T-helper 22 cell (primary cell): Measurements from ENCODE around the gene TEPSIN.

Experiments
- DNase-seq: peaks from one replicate; pipeline ENCODE4 v3.0.0-alpha.2; 2020; ENCODE audit warnings: low read depth

Gene TEPSIN

GRCh38 chr17:81270279-81270678, 31.4 kb upstream of the TEPSIN start:
- DNase-seq, result no peak

- DNase-seq, result no peak
Observed at GRCh38 chr17:81267390-81268067, 28.7 kb upstream of the TEPSIN start.

GRCh38 chr17:81265576-81265975, 26.7 kb upstream of the TEPSIN start:
- no peak for DNase-seq

DNA sequence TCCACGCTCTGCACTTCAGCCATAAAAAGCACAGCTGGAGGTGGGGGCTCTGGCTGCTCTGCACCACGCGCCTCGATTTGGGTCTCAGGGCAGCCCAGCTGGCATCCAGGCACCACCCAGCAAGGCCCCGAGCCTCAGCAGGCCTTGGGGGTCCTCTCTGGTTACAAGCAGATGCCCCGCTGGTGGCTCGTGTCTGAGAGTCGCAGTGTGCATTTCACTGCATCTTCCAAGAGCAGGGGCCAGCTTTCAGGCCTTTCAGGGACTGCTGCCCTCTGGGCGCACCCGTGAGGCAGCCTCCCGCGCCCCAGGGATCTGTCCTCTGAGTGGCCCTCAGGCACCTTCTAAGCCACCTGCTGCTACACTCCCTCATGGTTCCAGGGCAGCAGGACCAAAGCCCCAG, 25.8 kb upstream of the TEPSIN start:
- DNase-seq, result no peak

GRCh38 chr17:81263371-81264181, 24.7 kb upstream of the TEPSIN start:
- DNase-seq, result no peak

DNA sequence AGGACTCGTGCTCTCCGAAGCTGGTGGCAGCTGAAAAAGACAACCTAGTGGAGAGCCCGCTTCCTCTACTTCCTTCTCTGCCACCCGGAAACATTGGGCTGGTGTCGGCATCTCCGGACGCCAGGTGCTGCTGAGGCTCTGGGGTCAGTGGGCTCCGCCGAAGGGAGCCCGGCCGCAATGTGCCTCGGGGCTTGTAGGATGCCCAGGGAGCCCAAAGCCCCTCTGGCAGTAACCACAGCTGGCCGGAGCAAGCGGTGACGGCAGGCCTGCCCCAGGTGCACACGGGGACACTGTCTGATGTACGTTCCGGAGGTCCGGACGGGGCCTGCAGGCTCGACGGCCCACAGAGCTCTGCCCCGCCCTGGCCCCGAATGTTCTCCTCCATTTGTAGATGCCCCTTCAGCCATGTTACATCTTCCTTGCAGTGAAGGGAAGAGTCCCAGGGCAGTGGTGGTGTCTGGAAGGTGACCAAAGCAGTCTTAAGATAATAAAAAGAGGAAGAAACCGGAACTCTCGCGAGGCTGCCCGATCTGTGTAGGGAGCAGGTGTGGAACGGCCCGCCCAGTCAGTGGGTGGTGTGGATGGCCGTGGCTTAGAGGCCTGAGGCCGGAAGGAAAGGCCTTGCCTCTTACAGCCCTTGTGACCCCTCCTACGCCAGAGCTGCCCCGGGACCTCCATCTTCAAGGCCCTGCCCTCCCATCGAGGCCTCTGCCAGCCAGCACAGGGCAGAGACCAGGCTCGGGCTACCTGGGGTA, 22.9 kb upstream of the TEPSIN start:
- no peak for DNase-seq

DNA sequence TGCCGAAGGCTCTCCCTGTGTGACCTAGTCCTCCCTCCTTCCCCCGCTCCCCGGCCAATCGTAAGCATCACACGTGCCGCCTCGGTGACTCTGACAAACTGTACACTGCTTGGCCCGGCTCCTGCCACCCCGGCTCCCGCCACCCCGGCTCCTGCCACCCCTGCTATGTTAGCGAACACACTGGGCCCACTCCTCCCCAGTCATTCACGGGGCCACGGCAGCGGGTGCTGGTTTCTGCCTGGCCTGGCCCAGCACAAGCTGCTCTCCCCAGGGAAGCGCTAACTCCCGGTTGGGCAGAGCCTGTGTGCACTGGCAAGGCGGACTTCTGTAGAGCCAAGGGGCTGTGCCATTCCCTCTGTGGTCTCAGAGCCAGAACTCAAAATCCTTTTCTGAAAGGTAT, 22.2 kb upstream of the TEPSIN start:
- no peak for DNase-seq

GRCh38 chr17:81260641-81261040, 21.8 kb upstream of the TEPSIN start:
- no peak for DNase-seq

DNA sequence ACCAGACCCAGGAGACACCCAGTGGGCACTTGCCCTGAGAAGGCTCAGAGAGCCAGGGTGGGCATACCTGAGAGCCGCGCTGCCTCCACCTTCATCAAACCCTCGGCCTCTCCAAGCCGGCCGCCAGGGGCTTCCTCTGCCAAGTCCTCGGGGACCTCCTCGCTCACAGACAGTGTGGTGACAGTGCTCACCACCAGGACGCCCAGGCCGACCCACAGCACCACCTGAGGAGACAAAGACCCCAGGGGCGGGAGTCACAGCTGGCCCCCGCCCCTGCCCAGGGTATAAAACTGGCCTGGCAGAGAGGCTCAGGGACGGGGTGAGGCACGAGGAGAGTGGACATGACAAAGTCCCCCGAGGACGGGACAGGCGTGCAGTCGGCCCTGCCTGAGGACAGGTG, 21.3 kb upstream of the TEPSIN start:
- DNase-seq, result no peak

- no peak for DNase-seq
Observed at GRCh38 chr17:81259058-81259605, 20.3 kb upstream of the TEPSIN start.

DNA sequence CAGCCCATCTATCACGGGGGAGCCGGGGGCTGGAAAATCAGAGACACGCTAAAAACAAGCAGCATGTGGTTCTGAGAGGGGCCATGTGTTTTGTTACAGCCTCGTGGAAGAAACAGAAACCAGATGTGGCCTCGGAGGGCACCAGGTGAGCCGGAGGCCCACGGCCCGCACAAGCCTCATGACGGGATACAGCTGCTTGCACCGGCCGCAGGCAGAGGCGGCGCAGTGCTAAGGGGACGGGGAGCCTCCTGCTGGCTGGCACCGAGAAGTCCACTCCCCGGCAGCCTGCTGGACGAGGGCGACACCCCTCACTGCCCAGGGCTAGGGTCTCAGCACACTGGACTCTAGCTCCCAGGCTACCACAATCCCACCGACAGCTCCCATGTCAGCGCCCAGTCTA, 19.4 kb upstream of the TEPSIN start:
- no peak for DNase-seq

- DNase-seq, result no peak
Observed at GRCh38 chr17:81257533-81257932, 18.7 kb upstream of the TEPSIN start.

DNA sequence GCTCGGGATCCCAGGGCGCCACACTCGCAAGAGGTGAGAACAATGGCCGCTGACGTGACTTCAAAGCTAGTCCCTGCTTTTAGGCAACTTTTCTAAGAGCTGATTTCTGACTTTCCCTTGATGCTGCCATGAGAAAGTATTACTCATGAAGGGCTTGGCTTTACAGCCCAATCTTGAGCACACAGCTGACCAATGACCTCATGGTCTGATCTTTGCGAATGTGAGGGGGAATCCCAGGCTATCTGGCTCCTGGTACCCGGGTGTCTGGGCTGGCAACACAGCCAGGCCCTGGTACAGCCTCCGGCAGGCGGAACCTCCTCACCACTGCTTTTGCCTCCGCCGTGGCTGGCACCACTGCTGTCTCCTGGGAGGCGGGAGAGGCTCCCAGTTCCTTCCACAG, 17.8 kb upstream of the TEPSIN start:
- no peak for DNase-seq

DNA sequence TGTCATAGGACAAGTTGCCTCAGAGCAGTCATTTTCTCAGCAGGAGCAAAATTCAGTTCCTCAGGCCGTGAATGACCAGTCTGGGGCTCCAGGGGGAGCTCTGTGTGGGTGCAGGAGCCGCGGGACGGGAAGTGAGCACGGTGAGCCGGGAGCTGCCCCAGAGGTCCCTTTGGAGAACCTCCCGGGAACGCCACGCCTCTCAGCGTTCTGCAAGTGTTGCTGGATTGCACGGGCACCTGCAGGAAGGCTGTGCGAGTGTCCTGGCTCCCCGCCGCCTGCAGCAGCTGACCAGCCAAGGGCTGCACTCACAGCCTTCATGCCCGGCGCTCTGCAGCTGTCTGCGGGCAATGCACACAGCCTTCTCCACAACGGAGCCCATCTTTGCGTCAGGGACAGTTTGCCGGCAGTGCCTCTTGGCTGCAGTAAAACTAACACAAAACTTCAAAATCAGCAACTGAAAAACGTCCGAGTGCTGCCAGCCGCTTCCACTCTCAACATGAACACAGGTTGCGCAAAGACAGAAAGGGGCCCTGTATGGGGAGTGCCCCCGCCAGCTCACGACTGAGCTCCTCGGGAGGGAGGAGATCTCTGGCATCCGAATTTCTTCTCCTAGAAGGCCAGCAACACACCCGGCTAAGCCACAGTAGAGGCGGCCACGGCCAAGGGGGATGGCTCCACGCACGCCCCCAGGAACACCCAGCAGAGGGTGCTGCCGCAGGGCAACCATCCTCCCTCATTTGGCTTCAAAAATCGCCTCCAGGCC, 16.3 kb upstream of the TEPSIN start:
- DNase-seq, result no peak

DNA sequence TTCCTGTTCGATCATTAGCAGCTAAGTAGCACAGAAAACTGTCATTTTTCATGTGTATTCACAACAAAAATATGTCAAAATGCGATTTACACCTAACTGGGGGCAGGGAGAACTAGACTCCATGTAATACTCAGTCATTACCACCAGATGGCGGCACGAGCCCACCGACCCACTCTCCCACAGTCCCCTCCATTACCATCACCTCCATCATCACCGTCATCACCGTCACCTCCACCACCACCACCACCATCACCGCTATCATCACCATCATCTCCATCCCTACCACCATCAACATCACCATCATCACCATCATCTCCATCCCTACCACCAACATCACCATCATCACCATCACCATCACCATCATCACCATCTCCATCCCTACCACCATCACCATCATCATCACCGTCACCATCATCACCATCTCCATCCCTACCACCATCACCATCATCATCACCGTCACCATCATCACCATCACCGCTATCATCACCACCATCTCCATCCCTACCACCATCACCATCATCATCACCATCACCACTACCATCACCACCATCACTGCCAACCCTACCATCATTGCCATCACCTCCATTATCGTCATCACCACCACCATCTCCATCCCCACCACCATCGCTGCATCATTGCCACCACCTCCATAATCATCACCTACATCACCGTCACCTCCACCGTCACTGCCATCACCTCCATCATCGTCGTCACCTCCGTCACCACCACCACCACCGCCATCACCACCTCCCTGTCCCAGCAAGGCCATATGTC, 14.7 kb upstream of the TEPSIN start:
- no peak for DNase-seq

- no peak for DNase-seq
Observed at GRCh38 chr17:81252987-81253329, 14.1 kb upstream of the TEPSIN start.

DNA sequence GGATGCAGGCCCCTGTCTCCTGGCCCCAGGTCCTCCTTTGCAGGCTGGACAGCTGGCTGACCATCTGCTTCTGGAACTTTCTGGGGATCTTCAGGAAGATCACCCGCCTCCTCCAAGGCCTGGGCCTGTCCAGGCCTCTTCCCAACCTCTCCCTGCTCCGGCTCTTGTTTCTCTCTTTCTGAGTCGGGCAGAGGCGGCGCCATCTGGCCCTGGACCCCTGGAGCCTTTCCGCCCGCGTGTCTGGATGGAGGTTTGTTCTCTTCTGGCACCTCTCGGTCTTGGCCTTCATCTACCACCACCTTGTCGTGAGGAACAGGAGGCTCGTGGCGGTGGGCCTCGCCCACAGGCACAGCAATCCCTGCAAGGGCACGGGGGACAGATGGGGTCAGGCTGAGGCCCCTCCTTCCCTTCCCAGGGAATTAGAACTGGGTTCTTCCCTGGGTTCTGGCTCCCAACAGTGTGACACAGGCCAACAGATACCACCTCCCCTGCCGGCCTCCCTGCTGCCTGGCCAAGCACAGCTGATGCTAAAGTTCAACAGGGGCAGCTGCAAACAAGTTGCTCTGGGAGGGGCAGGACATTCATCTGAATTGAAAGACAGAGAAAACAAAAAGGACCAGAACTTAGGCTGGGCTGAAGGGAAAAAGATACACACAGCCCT, 13.6 kb upstream of the TEPSIN start:
- no peak for DNase-seq

DNA sequence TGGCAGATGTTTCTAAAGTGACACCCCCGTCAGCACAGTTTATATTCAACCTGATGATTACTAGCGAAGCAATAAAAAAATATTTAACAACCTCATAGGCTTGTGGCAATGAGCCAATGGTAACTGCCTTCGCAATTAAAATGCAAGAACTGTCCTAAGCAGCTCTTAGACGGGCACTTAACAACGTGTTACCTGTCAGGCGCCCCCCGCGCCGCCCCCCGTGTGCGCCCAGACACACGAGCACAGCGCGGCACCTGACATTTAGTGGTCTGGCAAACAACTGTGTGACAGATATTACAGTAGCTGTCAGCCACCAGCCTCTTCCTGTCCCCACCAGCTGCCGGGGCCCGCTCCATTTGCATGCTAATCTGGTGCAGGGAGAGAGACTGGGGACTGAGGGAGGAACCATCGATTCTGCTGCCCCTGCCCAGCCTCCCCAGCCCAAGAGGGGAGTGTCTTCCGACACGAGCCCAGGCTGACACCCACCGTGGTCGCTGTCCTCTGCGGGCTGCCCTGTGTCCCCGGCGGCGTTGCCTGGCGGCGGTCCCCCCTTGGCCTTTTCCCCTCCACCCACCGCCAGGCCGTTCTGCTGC, 12.9 kb upstream of the TEPSIN start:
- no peak for DNase-seq

- DNase-seq, result no peak
Observed at GRCh38 chr17:81251094-81251708, 12.3 kb upstream of the TEPSIN start.
